H1 (cell line): ENCODE results near the gene INO80. TPM values are rescaled to one million over a fixed set of nuclear protein-coding genes. Genes with fewer than 3 reads are reported as not detected.
A peak's percentile ranks its signal among the peaks of the same experiment; 100 is the strongest.

Source experiments
- CTCF ChIA-PET: fragments of 300-600 bp; sonication (Branson Sonifier 250); formaldehyde crosslinking; loops from one replicate; lab custom pipeline; 2021; ENCODE audit not compliant: partially characterized antibody; lab: Charles Lee
- POLR2A ChIA-PET: fragments of 300-600 bp; sonication (Branson Sonifier 250); formaldehyde crosslinking; loops from one replicate; lab custom pipeline; 2021; ENCODE audit warnings: inconsistent platforms; ENCODE audit not compliant: partially characterized antibody; lab: Charles Lee
- DNase-seq, 2 experiments: peaks; one replicate each; pipeline versions ENCODE4 v3.0.0 to v3.0.0-alpha.2; 2010 to 2022; ENCODE audit warnings: low spot score in 2 of 2, low read depth in 1 of 2, mixed read lengths in 1 of 2
- FAIRE-seq: peaks from 2 replicates; lab custom pipeline; 2011; peaks lifted over from hg19 to GRCh38; lab: Jason Lieb, UNC
- H2AFZ ChIP-seq: 2 replicates; pipeline ENCODE4 v1.8.1; 2012; ENCODE audit warnings: low read length, inconsistent platforms
- H2AK5ac ChIP-seq: 2 replicates; pipeline ENCODE4 v1.6.1; 2013; ENCODE audit warnings: low read depth, low read length
- H2BK120ac ChIP-seq: replicated peaks from 2 replicates; pipeline ENCODE3; 2013; ENCODE audit warnings: low read depth, low read length, inconsistent platforms
- H2BK12ac ChIP-seq: 2 replicates; pipeline ENCODE4 v1.6.1; 2013; ENCODE audit warnings: low read depth, low read length
- H2BK15ac ChIP-seq: 2 replicates; pipeline ENCODE4 v1.6.1; 2013; ENCODE audit warnings: low read length
- H2BK20ac ChIP-seq: 2 replicates; pipeline ENCODE4 v1.6.1; 2013; ENCODE audit warnings: low read length
- H2BK5ac ChIP-seq: 2 replicates; pipeline ENCODE4 v1.6.1; 2013; ENCODE audit warnings: low read depth, low read length
- H3K14ac ChIP-seq: 2 replicates; pipeline ENCODE4 v1.6.1; 2013; ENCODE audit warnings: inconsistent platforms; ENCODE audit not compliant: insufficient read length
- H3K18ac ChIP-seq: 2 replicates; pipeline ENCODE4 v1.6.1; 2013; ENCODE audit warnings: low read length; ENCODE audit errors: extremely low read depth
- H3K23ac ChIP-seq: 2 replicates; pipeline ENCODE4 v1.6.1; 2013; ENCODE audit warnings: inconsistent platforms; ENCODE audit not compliant: insufficient read length
- H3K23me2 ChIP-seq: 2 replicates; pipeline ENCODE4 v1.6.1; 2013; ENCODE audit warnings: low read depth, low read length
- H3K27ac ChIP-seq: 2 replicates; pipeline ENCODE4 v1.6.1; 2011; ENCODE audit warnings: low read depth, low read length, inconsistent platforms
- H3K27me3 ChIP-seq, 4 experiments: replicated peaks in 1 of 4; 1 replicate in 1 of 4; 2 replicates in 3 of 4; pipeline versions ENCODE4 v1.6.1 to v1.8.1; 2011 to 2013; ENCODE audit warnings: low read length in 3 of 4, mild to moderate bottlenecking in 3 of 4, inconsistent platforms in 2 of 4, mixed read lengths in 2 of 4, moderate library complexity in 1 of 4; ENCODE audit not compliant: control insufficient read depth in 3 of 4, insufficient read depth in 3 of 4; ENCODE audit errors: extremely low read depth in 1 of 4
- H3K36me3 ChIP-seq, 4 experiments: 2 replicates each; pipeline versions ENCODE4 v1.6.1 to v1.8.1; 2011 to 2013; ENCODE audit warnings: mild to moderate bottlenecking in 4 of 4, low read length in 3 of 4, moderate library complexity in 2 of 4, control low read depth in 1 of 4, inconsistent platforms in 1 of 4; ENCODE audit not compliant: insufficient read depth in 4 of 4, control insufficient read depth in 2 of 4
- H3K4ac ChIP-seq: replicated peaks from 2 replicates; pipeline ENCODE3; 2013; ENCODE audit warnings: low read length, low read depth, mixed read lengths, inconsistent platforms; ENCODE audit not compliant: insufficient read length
- H3K4me1 ChIP-seq, 4 experiments: replicated peaks in 1 of 4; 1 replicate in 1 of 4; 2 replicates in 3 of 4; pipeline versions ENCODE4 v1.6.1 to v1.8.1; 2011 to 2013; ENCODE audit warnings: low read length in 3 of 4, inconsistent platforms in 2 of 4, mixed read lengths in 1 of 4; ENCODE audit not compliant: insufficient read depth in 4 of 4, control insufficient read depth in 3 of 4
- H3K4me2 ChIP-seq, 2 experiments: 2 replicates each; pipeline versions ENCODE4 v1.6.1 to v1.8.1; 2011 to 2013; ENCODE audit warnings: low read depth in 2 of 2, low read length in 2 of 2, control low read depth in 1 of 2, inconsistent platforms in 1 of 2, mild to moderate bottlenecking in 1 of 2; ENCODE audit not compliant: insufficient read depth in 1 of 2
- H3K4me3 ChIP-seq, 4 experiments: fragments of 200-600, 300-600 bp in 1 of 4; sonication (generic), shearing (Covaris generic), sonication (Bioruptor Twin) in 1 of 4; 2 replicates each; pipeline versions ENCODE4 v1.5.1 to v1.8.1; 2011 to 2016; ENCODE audit warnings: low read length in 4 of 4, low read depth in 3 of 4, control low read depth in 2 of 4, inconsistent platforms in 2 of 4, mild to moderate bottlenecking in 2 of 4, mixed read lengths in 1 of 4, moderate library complexity in 1 of 4; ENCODE audit not compliant: insufficient read depth in 2 of 4; ENCODE audit errors: extremely low read depth in 1 of 4
- H3K56ac ChIP-seq: replicated peaks from 2 replicates; pipeline ENCODE3; 2013; ENCODE audit warnings: low read depth, mild to moderate bottlenecking, mixed read lengths, low read length, inconsistent platforms; ENCODE audit not compliant: insufficient read length
- H3K79me1 ChIP-seq: 2 replicates; pipeline ENCODE4 v1.6.1; 2013; ENCODE audit warnings: low read depth, low read length, control low read depth
- H3K79me2 ChIP-seq, 2 experiments: 2 replicates each; pipeline versions ENCODE4 v1.6.1 to v1.8.1; 2012 to 2013; ENCODE audit warnings: low read length in 2 of 2, mild to moderate bottlenecking in 2 of 2, inconsistent platforms in 1 of 2; ENCODE audit not compliant: insufficient read depth in 2 of 2, control insufficient read depth in 1 of 2
- H3K9ac ChIP-seq, 4 experiments: replicated peaks in 1 of 4; 1 replicate in 1 of 4; 2 replicates in 3 of 4; pipeline versions ENCODE4 v1.6.1 to v1.8.1; 2011 to 2013; ENCODE audit warnings: low read depth in 3 of 4, low read length in 3 of 4, control low read depth in 2 of 4, mild to moderate bottlenecking in 2 of 4, moderate library complexity in 2 of 4, inconsistent platforms in 1 of 4; ENCODE audit errors: extremely low read depth in 1 of 4
- H3K9me3 ChIP-seq, 2 experiments: 2 replicates each; pipeline versions ENCODE4 v1.6.1 to v1.8.1; 2012 to 2013; ENCODE audit warnings: mild to moderate bottlenecking in 2 of 2, moderate library complexity in 2 of 2, control low read depth in 1 of 2, inconsistent platforms in 1 of 2, low read depth in 1 of 2, low read length in 1 of 2, mixed read lengths in 1 of 2; ENCODE audit not compliant: insufficient read depth in 2 of 2
- H4K20me1 ChIP-seq, 2 experiments: replicated peaks in 1 of 2; 2 replicates each; pipeline versions ENCODE3 to v1.8.1; 2011 to 2013; ENCODE audit warnings: inconsistent platforms in 2 of 2, low read length in 2 of 2, mild to moderate bottlenecking in 1 of 2; ENCODE audit not compliant: insufficient read depth in 2 of 2, control insufficient read depth in 1 of 2
- H4K5ac ChIP-seq: 2 replicates; pipeline ENCODE4 v1.6.1; 2013; ENCODE audit warnings: low read length, low read depth, mixed read lengths, inconsistent platforms; ENCODE audit not compliant: insufficient read length
- H4K8ac ChIP-seq: 2 replicates; pipeline ENCODE4 v1.8.0; 2013; ENCODE audit warnings: mild to moderate bottlenecking, moderate library complexity, low read length, inconsistent platforms; ENCODE audit not compliant: insufficient read depth; ENCODE audit errors: extremely low read depth
- H4K91ac ChIP-seq: replicated peaks from 2 replicates; pipeline ENCODE3; 2013; ENCODE audit warnings: low read length, mixed read lengths, inconsistent platforms; ENCODE audit not compliant: insufficient read length
- RAD21 ChIP-seq, 2 experiments: IDR thresholded peaks in 1 of 2; conservative IDR thresholded peaks in 1 of 2; 2 replicates each; pipeline ENCODE4 v1.6.1; 2011; ENCODE audit warnings: low read depth in 2 of 2, low read length in 2 of 2, improper control_type of control experiment in 1 of 2, inconsistent platforms in 1 of 2, mild to moderate bottlenecking in 1 of 2, moderate library complexity in 1 of 2
- SIRT6 ChIP-seq: IDR thresholded peaks from one replicate; pipeline ENCODE4 v1.7.1; 2012; ENCODE audit warnings: low read length, inconsistent platforms
- WGBS, 2 experiments: shearing (Covaris generic) in 1 of 2; methylation state at CpG; one replicate each; pipeline versions ENCODE4 v1.1.6 to v1.1.7; 2013 to 2015; ENCODE audit warnings: low lambda C conversion rate in 2 of 2, mixed read lengths in 2 of 2, inconsistent platforms in 1 of 2, low coverage in 1 of 2, missing lambda C conversion rate in 1 of 2; ENCODE audit not compliant: insufficient replicate concordance in 2 of 2, insufficient coverage in 1 of 2, insufficient read length in 1 of 2; ENCODE audit errors: extremely low coverage in 1 of 2, missing lambda C conversion rate in 1 of 2; 5-methylcytosine and 5-hydroxymethylcytosine counted together
- polyA plus RNA-seq, 7 experiments: library from polyadenylated mRNA; depleted of rRNA in 3 of 7; stranded (reverse) in 5 of 7; unstranded in 2 of 7; fragments of >200 nt in 5 of 7; fragments of 200-250 nt in 2 of 7; gene quantifications; 1 replicate in 5 of 7; 2 replicates in 1 of 7; 4 replicates in 1 of 7; pipeline versions ENCODE4 v1.2.1 to v1.2.3, GENCODE V29; 2011 to 2013; ENCODE audit warnings: missing spikeins in 2 of 7, mixed read lengths in 2 of 7
- total RNA-seq: library from RNA; stranded (reverse); fragmentation: NEBNext Ultra II Directional; extraction: Animal tissue kit (Norgen Biotek cat#: 25700); gene quantifications from 2 replicates; pipeline ENCODE4 v1.2.1, GENCODE V29; 2021
- TF ChIP-seq, protein P1 (sequence below): IDR thresholded peaks from 2 replicates; pipeline ENCODE4 v1.6.1; 2012; ENCODE audit warnings: inconsistent platforms
- TF ChIP-seq, protein P2 (sequence below), 3 experiments: IDR thresholded peaks; 1 replicate in 2 of 3; 2 replicates in 1 of 3; pipeline versions ENCODE4 v1.5.1 to v1.6.1; 2011; ENCODE audit warnings: low read length in 3 of 3, mild to moderate bottlenecking in 3 of 3, inconsistent platforms in 2 of 3, low read depth in 1 of 3, moderate library complexity in 1 of 3; ENCODE audit not compliant: insufficient read depth in 1 of 3; ENCODE audit errors: control extremely low read depth in 1 of 3

INO80 gene
- total and polyA plus RNA-seq, 2 of the 8 experiments (the other 6 are each of a cell fraction or from before 2014, with no cell fraction given): 4.3 to 24.5 TPM

DNA sequence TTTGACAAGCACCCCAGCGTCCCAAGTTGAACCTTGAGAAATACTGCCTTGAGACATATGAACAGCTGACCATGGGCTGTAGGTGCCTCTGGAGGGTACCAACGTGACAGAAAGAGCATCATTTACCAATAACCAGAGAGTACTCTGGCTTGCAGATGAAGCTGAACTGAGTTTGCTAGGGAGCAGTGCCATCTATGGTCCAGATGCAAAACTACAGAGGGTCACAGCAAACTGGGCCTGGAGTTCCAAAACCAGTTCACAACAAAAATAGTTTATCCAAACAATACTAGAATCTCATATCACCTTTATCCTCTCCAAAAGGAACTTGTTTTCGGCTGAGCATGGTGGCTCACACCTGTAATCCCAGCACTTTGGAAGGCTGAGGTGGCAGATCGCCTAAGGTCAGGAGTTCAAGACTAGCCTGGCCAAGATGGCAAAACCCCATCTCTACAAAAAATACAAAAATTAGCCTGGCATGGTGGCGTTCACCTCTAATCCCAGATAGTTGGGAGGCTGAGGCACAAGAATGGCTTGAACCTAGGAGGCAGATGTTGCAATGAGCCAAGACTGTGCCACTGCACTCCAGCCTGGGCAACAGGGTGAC lies 93.5 kb downstream of the INO80 start:
- FAIRE-seq (peak; percentile 91), DNase-seq (peak in 1 of 2 experiments; percentile 58)
- Histone ChIP-seq H3K4ac (no peak overlapping the region), H2BK20ac (no peak overlapping the region), H2AK5ac (no peak overlapping the region), H3K4me1 (no peaks in the 10 kb centered on the region), H4K20me1 (peaks cover 0 to 6% of the 10 kb centered on the region in 2 experiments), H3K9me3 (no peaks in the 10 kb centered on the region), H3K9ac (no peak overlapping the region), H3K4me2 (no peak overlapping the region), H3K79me1 (peaks cover under 1% of the 10 kb centered on the region; the same call in 1 of the 2 replicates), H2BK5ac (no peak overlapping the region), H3K56ac (no peak overlapping the region), H3K23ac (no peak overlapping the region), H2BK120ac (no peak overlapping the region), H3K36me3 (peaks cover 0 to 32% (median 18%) of the 10 kb centered on the region in 4 experiments; a peak in 5 of 8 replicates), H3K18ac (no peak overlapping the region), H3K14ac (no peak overlapping the region), H2AFZ (no peak overlapping the region), H3K4me3 (no peak overlapping the region), H4K5ac (no peak overlapping the region), H3K79me2 (no peaks in the 10 kb centered on the region), H3K23me2 (no peaks in the 10 kb centered on the region), H3K27me3 (no peaks in the 10 kb centered on the region), H4K91ac (no peak overlapping the region), H2BK15ac (no peak overlapping the region), H2BK12ac (no peak overlapping the region), H3K27ac (no peak overlapping the region), H4K8ac (no peak overlapping the region)
- 70% methylated on average over 5 of the region's 5 CpGs; no CpG with 5 or more reads in 1 of the 2 experiments for WGBS, 2 experiments
- ChIA-PET CTCF (interaction anchor here (0.7 to 13.4 kb wide), 19 partner anchors 11 to 272 kb away, joined by 3 to 257 read pairs (median 4); partner anchors contain the start of gene CHAC1), POLR2A (interaction anchor here (0.7 to 2.1 kb wide), 6 partner anchors 29 to 118 kb away, joined by 3 to 6 read pairs (median 4); partner anchors contain the start of gene CHAC1)
- TF ChIP-seq, protein P1, sequence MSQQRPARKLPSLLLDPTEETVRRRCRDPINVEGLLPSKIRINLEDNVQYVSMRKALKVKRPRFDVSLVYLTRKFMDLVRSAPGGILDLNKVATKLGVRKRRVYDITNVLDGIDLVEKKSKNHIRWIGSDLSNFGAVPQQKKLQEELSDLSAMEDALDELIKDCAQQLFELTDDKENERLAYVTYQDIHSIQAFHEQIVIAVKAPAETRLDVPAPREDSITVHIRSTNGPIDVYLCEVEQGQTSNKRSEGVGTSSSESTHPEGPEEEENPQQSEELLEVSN: no peak
- TF ChIP-seq RAD21 (IDR thresholded peaks at IDR 0.05 in 1 of 2, conservative IDR thresholded peaks at IDR 0.05 in 1 of 2; ENCODE audit: low read depth in 2 of 2, low read length in 2 of 2) (peak; percentile 88), SIRT6 (no peak)
- TF ChIP-seq, protein P2, sequence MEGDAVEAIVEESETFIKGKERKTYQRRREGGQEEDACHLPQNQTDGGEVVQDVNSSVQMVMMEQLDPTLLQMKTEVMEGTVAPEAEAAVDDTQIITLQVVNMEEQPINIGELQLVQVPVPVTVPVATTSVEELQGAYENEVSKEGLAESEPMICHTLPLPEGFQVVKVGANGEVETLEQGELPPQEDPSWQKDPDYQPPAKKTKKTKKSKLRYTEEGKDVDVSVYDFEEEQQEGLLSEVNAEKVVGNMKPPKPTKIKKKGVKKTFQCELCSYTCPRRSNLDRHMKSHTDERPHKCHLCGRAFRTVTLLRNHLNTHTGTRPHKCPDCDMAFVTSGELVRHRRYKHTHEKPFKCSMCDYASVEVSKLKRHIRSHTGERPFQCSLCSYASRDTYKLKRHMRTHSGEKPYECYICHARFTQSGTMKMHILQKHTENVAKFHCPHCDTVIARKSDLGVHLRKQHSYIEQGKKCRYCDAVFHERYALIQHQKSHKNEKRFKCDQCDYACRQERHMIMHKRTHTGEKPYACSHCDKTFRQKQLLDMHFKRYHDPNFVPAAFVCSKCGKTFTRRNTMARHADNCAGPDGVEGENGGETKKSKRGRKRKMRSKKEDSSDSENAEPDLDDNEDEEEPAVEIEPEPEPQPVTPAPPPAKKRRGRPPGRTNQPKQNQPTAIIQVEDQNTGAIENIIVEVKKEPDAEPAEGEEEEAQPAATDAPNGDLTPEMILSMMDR (IDR thresholded peaks at IDR 0.05; ENCODE audit: control extremely low read depth in 1 of 3, insufficient read depth in 1 of 3, low read depth in 1 of 3, low read length in 3 of 3): peak; percentile 54 to 82 (median 82)
